Stimulated activated naive CD8-positive, alpha-beta T cell treated with anti-CD3 and anti-CD28 coated beads, Interleukin-15, amount 100 ng/mL, for 72 hours (primary cell): ENCODE data around the gene MOV10L1.

ENCODE experiments used
- ATAC-seq: fragments of 150-1000 bp; cut with Tn5 transposase; 2 replicates; pipeline ENCODE4 v1.10.0; 2021; ENCODE audit warnings: mild to moderate bottlenecking, moderate library complexity
- DNase-seq, 2 donors: peaks; one replicate each; pipeline ENCODE4 v3.0.0; 2021 to 2022
- H3K27ac Mint-ChIP-seq, 2 donors: one replicate each; pipeline ENCODE4 v1.8.0; 2022; ENCODE audit warnings: mild to moderate bottlenecking in 2 of 2, mixed read lengths in 2 of 2, moderate library complexity in 2 of 2
- H3K27me3 Mint-ChIP-seq: one replicate; pipeline ENCODE4 v1.8.0; 2022; ENCODE audit warnings: mixed read lengths
- H3K4me1 Mint-ChIP-seq: one replicate; pipeline ENCODE4 v1.8.0; 2022; ENCODE audit warnings: mild to moderate bottlenecking, mixed read lengths
- H3K4me3 Mint-ChIP-seq, 2 donors: one replicate each; pipeline ENCODE4 v1.8.0; 2022; ENCODE audit warnings: mild to moderate bottlenecking in 2 of 2, mixed read lengths in 2 of 2, moderate library complexity in 1 of 2
- H3K9me3 Mint-ChIP-seq, 2 donors: one replicate each; pipeline ENCODE4 v1.8.0; 2022; ENCODE audit warnings: mixed read lengths in 2 of 2

The MOV10L1 gene

DNA sequence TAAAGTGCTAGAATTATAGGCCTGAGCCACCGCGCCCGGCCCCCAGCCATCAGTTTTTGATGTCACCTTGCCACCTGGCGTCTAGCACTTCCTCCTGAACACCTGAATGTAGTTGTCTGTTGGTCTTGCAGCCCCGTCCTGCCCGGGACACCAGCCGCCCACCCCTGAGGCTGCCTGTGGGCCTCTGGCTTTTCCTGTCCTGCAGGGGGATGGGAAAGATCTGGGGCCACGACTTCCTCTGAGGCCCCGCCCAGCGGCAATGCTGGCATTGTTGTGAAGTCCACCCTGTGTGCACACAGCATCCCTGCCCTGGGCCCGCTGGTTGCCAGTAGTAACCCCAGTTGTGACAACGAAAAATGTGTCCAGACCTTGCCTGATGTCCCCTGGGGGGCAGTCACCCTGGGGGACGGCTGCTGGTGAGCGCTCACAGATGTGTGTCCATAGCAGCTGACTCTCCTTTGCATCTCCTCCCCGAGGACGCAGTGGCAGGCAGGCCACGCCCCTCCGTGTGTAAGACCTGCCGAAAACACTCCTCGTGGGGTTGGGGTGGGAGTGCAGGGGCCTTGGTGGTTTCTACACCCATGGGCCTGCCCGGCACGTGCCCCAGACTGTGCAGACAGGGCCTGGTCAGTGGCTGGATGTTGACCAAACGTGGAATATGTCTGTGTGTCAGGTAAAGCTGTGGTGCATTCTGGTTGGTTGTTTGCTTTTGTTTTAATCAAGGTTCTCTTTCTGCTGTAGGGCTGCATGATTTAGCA is 117.8 kb downstream of the MOV10L1 start:
- Mint-ChIP-seq H3K27ac (peak overlapping the region in 1 of 2 donors; percentile 93), H3K27me3 (no peaks in the 10 kb centered on the region), H3K9me3 (no peaks in the 10 kb centered on the region), H3K4me3 (no peak overlapping the region), H3K4me1 (peaks cover 29% of the 10 kb centered on the region)
- no peak for DNase-seq
- ATAC-seq: no peak

DNA sequence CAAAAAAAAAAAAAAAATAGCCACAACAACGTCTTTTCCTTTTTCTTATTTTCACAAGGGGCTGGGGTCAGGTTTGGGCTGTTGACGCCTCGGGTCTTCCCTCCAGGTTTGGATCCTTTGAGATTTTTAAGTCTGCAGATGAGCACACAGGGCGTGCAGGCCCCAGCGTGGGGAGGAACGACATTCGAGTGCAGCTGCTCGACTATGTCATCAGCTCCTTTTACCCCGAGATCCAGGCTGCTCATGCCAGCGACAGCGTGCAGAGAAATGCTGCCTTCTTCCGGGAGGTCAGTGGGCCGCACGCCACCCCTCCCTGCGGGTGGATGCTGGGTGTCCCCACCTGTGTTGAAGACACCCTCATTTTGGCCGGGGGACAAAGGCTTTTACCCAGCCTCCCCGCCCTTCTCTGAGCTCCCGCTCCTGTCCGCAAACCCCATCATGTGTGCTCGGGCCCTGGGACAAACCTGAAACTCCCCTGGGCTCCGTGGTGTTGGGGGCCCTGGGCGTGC is 118.7 kb downstream of the MOV10L1 start:
- DNase-seq (no peak), ATAC-seq (no peak)
- peak overlapping the region in 1 of 2 donors; percentile 84 for H3K27ac Mint-ChIP-seq
- no peak overlapping the region for H3K4me3 Mint-ChIP-seq
- no peaks in the 10 kb centered on the region for H3K9me3 Mint-ChIP-seq
- no peaks in the 10 kb centered on the region for H3K27me3 Mint-ChIP-seq
- H3K4me1 Mint-ChIP-seq: peaks cover 32% of the 10 kb centered on the region

GRCh38 chr22:50208939-50209892 is 119.4 kb downstream of the MOV10L1 start:
- H3K4me3 Mint-ChIP-seq: no peak overlapping the region

GRCh38 chr22:50209893-50210292 is 120.1 kb downstream of the MOV10L1 start:
- ATAC-seq: peak; percentile 76
- no peaks in the 10 kb centered on the region for H3K27me3 Mint-ChIP-seq

More at GRCh38 chr22:50208939-50209892, 119.4 kb downstream of the MOV10L1 start:
- Mint-ChIP-seq H3K9me3 (no peaks in the 10 kb centered on the region), H3K4me1 (peaks cover 28% of the 10 kb centered on the region), H3K27ac (peak overlapping the region in 1 of 2 donors; percentile 9), H3K27me3 (no peaks in the 10 kb centered on the region)
- ATAC-seq: peak; percentile 21
- peak in 1 of 2 donors; percentile 10 for DNase-seq

GRCh38 chr22:50210378-50211139 is 120.8 kb downstream of the MOV10L1 start:
- no peak for ATAC-seq
- H3K4me1 Mint-ChIP-seq: peaks cover 29% of the 10 kb centered on the region
- no peak overlapping the region for H3K4me3 Mint-ChIP-seq
- H3K27ac Mint-ChIP-seq: no peak overlapping the region
- DNase-seq: peak in 1 of 2 donors; percentile 11
- no peaks in the 10 kb centered on the region for H3K9me3 Mint-ChIP-seq
- H3K27me3 Mint-ChIP-seq: no peaks in the 10 kb centered on the region

More at GRCh38 chr22:50209893-50210292, 120.1 kb downstream of the MOV10L1 start:
- Mint-ChIP-seq H3K4me1 (peaks cover 26% of the 10 kb centered on the region), H3K4me3 (no peak overlapping the region), H3K9me3 (no peaks in the 10 kb centered on the region), H3K27ac (peak overlapping the region in 1 of 2 donors; percentile 9)
- peak; percentile 62 to 67 for DNase-seq

DNA sequence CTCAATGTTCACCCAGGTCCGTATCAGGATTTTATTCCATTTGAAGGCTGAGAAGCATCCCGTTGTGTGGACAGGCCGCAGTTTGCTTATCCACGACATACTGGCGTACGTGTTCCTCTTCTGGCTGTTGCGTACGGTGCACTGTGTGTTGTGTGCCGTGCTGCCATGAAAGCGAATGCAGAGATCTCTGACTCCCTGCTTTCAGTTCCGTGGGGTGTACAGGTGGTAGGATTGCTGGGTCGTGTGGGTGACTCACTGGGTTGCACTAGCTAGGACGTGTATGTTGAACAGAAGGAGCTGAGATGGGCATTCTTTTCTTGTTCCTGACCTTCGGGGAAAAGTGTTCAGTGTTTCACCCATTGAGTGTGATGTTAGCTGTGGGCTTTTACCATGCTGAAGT is 121.3 kb downstream of the MOV10L1 start:
- H3K9me3 Mint-ChIP-seq: no peaks in the 10 kb centered on the region
- DNase-seq (no peak), ATAC-seq (no peak)
- H3K4me3 Mint-ChIP-seq: no peak overlapping the region
- H3K27ac Mint-ChIP-seq: no peak overlapping the region
- peaks cover 29% of the 10 kb centered on the region for H3K4me1 Mint-ChIP-seq
- no peaks in the 10 kb centered on the region for H3K27me3 Mint-ChIP-seq
